Bronchial epithelial cell (primary cell): ENCODE measurements around the gene LDLRAD4. TPM values are rescaled to one million over a fixed set of nuclear protein-coding genes. Genes with fewer than 3 reads are reported as not detected.

Experiments used
- DNase-seq: peaks from one replicate; pipeline ENCODE4 v3.0.0-alpha.2; 2010; ENCODE audit warnings: low read depth
- FAIRE-seq: peaks from 2 replicates; lab custom pipeline; 2011; peaks lifted over from hg19 to GRCh38; lab: Jason Lieb, UNC
- H3K27me3 ChIP-seq: 2 replicates; pipeline ENCODE4 v1.5.1; 2011; ENCODE audit warnings: low read length; ENCODE audit not compliant: control insufficient read depth, insufficient read depth
- H3K36me3 ChIP-seq: 2 replicates; pipeline ENCODE4 v1.5.1; 2011; ENCODE audit warnings: low read length; ENCODE audit not compliant: control insufficient read depth, insufficient read depth
- H3K4me3 ChIP-seq: 2 replicates; pipeline ENCODE4 v1.5.1; 2011; ENCODE audit warnings: mild to moderate bottlenecking, low read depth, low read length, control low read depth
- total RNA-seq: library from RNA; depleted of rRNA; stranded (reverse); fragments of >200 nt; gene quantifications from 2 replicates; pipeline ENCODE4 v1.2.1, GENCODE V29; 2014
- TF ChIP-seq, protein P1 (sequence below): IDR thresholded peaks from 2 replicates; pipeline ENCODE4 v1.5.1; 2011; ENCODE audit warnings: mild to moderate bottlenecking, moderate library complexity, low read length, control low read depth, inconsistent platforms; ENCODE audit not compliant: insufficient read depth, severe bottlenecking

LDLRAD4 gene
- total RNA-seq, 1 donor from 2014 or later = not detected

DNA sequence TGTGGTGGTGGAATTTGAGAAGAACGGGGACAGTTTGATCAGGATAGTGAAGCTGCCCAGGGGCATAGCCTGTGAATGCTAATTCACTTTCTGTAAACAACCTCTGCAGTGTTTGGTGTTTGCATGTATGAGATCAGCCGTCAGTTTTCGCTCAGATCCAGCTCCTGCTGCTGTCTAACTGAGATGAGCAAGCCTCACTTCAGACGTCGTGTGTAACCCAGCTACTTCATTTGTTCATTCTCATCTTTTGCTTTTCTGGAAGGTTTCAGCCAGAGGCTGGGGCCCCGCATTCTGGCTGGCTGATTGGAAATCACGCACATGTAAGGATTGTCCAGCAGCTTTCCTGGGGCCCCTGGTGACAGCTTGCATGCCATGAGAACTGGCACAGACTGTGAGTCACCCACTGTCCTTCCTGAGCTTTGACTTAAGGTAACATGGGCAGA, 48.9 kb downstream of the LDLRAD4 start:
- Histone ChIP-seq H3K36me3 (no peaks in the 10 kb centered on the region), H3K4me3 (no peak overlapping the region), H3K27me3 (no peaks in the 10 kb centered on the region)
- TF ChIP-seq, protein P1, sequence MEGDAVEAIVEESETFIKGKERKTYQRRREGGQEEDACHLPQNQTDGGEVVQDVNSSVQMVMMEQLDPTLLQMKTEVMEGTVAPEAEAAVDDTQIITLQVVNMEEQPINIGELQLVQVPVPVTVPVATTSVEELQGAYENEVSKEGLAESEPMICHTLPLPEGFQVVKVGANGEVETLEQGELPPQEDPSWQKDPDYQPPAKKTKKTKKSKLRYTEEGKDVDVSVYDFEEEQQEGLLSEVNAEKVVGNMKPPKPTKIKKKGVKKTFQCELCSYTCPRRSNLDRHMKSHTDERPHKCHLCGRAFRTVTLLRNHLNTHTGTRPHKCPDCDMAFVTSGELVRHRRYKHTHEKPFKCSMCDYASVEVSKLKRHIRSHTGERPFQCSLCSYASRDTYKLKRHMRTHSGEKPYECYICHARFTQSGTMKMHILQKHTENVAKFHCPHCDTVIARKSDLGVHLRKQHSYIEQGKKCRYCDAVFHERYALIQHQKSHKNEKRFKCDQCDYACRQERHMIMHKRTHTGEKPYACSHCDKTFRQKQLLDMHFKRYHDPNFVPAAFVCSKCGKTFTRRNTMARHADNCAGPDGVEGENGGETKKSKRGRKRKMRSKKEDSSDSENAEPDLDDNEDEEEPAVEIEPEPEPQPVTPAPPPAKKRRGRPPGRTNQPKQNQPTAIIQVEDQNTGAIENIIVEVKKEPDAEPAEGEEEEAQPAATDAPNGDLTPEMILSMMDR = no peak
- DNase-seq (no peak), FAIRE-seq (no peak)

DNA sequence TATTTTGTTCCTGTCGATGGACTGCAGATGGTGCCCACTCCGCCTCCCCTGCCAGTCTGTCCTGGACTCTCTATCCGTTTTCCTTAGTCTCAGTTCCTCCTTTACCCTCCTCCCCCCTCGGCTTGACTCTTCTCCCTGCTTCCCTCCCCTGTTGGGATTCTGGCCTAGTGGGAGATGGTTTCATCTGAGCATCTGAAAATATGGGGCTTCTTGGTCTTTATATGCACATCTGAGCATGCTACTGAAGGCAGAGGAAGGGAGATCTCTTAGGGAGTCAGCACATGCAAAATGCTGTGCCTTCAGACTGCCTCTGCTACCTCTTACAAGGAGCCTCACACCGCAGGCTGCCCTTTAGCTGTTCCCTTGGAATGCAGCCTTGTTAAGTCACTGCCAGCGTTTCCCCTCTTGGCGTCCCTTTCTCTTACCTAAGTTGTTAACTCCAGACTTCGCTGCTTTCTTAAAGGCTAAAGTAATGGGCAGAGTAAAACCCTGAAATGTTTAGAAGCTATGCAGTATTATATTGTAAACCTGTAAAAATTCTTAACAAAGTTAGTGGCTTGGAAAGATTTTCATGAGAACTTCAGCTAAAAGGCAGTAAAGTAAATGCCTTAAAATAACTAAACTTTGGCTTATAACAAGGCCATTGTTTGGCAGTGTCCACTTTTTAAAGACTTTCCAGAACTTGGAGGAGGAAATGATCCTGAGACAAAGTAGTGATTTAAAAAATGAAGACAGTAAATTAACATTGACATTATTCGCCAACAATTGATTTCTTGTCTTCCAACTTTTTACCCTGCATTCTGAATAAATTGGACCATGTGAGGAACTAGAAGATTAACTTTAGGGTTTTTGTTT, 49.8 kb downstream of the LDLRAD4 start:
- FAIRE-seq = no peak
- Histone ChIP-seq H3K36me3 (no peaks in the 10 kb centered on the region), H3K4me3 (no peak overlapping the region), H3K27me3 (no peaks in the 10 kb centered on the region)
- TF ChIP-seq, protein P1 = no peak
- DNase-seq = no peak

DNA sequence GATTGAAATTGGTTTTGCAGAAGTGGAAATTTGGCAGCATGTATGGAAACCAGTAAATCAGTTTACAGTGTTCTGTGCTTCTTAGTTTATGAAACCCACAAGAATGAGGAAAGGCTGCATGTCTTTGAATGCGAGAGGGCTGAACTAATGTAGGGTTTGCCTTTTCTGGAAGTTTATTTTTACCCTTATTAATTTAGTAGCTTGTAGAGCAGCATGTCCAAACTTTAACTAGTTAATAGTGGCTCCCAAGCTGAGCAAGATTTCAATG, 50.4 kb downstream of the LDLRAD4 start:
- Histone ChIP-seq H3K36me3 (no peaks in the 10 kb centered on the region), H3K4me3 (no peak overlapping the region), H3K27me3 (no peaks in the 10 kb centered on the region)
- FAIRE-seq = no peak
- TF ChIP-seq, protein P1 = no peak
- no peak for DNase-seq

DNA sequence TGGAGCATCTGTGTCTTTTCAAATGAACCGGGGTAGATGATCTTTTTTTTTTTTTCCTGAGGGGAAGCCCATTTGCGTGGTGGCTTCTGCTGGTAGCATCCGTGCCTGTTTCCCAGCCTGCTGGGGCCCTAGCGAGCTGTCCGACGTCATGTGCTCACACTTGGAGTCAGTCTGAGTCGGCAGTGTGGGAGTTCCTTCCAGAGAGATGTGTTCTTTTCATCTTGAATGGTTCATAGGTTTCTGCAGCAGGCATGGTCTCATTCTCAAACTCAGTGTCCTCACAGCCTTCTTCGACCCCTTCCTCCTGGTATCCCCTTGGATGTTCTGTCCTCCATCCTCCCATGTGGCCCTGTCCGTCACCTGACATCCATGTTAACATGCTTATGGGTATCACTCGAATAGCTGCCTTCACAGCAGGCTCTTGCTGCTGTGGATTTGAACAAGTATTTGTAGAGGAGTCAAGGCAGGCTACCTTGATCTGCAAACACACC, 51.0 kb downstream of the LDLRAD4 start:
- Histone ChIP-seq H3K4me3 (no peak overlapping the region), H3K27me3 (no peaks in the 10 kb centered on the region), H3K36me3 (no peaks in the 10 kb centered on the region)
- DNase-seq (no peak), FAIRE-seq (no peak)
- TF ChIP-seq, protein P1 = no peak

DNA sequence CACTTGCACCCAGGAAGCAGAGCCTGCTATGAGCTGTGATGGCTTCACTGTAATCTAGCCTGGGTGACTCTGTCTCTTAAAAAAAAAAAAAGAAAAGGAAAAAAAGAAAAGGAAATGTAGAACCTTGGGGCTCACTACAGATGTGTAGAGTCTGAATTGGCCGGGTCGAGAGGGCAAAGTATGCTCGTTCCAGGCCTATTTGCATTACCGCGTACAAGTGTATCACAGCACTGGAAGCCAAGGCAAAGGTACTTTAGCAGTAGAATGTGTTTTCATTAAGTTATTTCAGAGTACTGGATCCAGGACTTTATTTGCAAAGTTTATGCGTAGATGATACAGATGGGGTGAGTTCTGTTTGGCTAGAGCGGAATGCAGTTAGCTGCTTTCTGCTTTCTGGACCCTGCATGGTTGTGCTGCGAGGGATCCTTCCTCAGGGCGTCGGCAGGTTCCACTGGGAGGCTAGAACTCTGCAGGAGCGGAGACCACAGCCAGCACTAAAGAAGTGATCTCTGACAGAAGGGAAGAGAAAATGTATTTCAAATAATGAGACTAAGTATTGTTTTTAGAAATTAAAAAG, 51.8 kb downstream of the LDLRAD4 start:
- DNase-seq (no peak), FAIRE-seq (no peak)
- no peaks in the 10 kb centered on the region for H3K36me3 ChIP-seq
- H3K27me3 ChIP-seq = no peaks in the 10 kb centered on the region
- TF ChIP-seq, protein P1 = no peak
- no peak overlapping the region for H3K4me3 ChIP-seq
